Esophagus squamous epithelium (tissue), 5 donors: Measurements from ENCODE around the gene RTKN. TPM values are rescaled to one million over a fixed set of nuclear protein-coding genes. Genes with fewer than 3 reads are reported as not detected.

ENCODE experiments used
- DNase-seq: peaks from one replicate; lab custom pipeline; 2025; lab: John Stamatoyannopoulos, UW
- H3K27ac ChIP-seq, 4 donors: fragments of 200-600 bp; sonication (generic); one replicate each; pipeline ENCODE4 v1.5.1; 2016 to 2019; ENCODE audit warnings: mild to moderate bottlenecking in 1 of 4
- H3K27me3 ChIP-seq, 4 donors: fragments of 200-600 bp; sonication (generic); 1 replicate in 3 of 4; 2 replicates in 1 of 4; pipeline versions ENCODE4 v1.5.1 to v1.6.0; 2017 to 2021; ENCODE audit warnings: antibody characterized with exemption in 1 of 4
- H3K36me3 ChIP-seq, 3 donors: fragments of 200-600 bp; sonication (generic); one replicate each; pipeline ENCODE4 v1.5.1; 2016 to 2019
- H3K4me1 ChIP-seq, 3 donors: fragments of 200-600 bp; sonication (generic); one replicate each; pipeline ENCODE4 v1.5.1; 2017 to 2019
- H3K4me3 ChIP-seq, 4 donors: fragments of 200-600 bp; sonication (generic); 1 replicate in 3 of 4; 2 replicates in 1 of 4; pipeline ENCODE4 v1.5.1; 2016 to 2019; ENCODE audit warnings: mild to moderate bottlenecking in 2 of 4, moderate library complexity in 1 of 4
- H3K9me3 ChIP-seq, 3 donors: fragments of 200-600 bp; sonication (generic); one replicate each; pipeline ENCODE4 v1.5.1; 2016 to 2019
- CTCF ChIP-seq, 6 experiments: fragments of 450-650 bp in 4 of 6; fragments of 200-600 bp in 2 of 6; sonication (generic) in 2 of 6; IDR thresholded peaks; one replicate each; pipeline ENCODE4 v1.5.1; 2016 to 2019; ENCODE audit warnings: antibody characterized with exemption in 6 of 6, mild to moderate bottlenecking in 4 of 6, moderate library complexity in 4 of 6
- POLR2A ChIP-seq, 4 donors: fragments of 450-650 bp; IDR thresholded peaks; one replicate each; pipeline ENCODE4 v1.6.1; 2017; ENCODE audit warnings: antibody characterized with exemption in 4 of 4, mild to moderate bottlenecking in 4 of 4, moderate library complexity in 3 of 4
- WGBS, 2 donors: methylation state at CpG; one replicate each; pipeline ENCODE4 v1.1.5; 2018; 5-methylcytosine and 5-hydroxymethylcytosine counted together
- intact Hi-C: fragments of 100-400 bp; cut with DNase I; formaldehyde crosslinking; loops from one replicate; pipeline ENCODE4 v1.15.0; 2022
- total RNA-seq, 4 donors: library from RNA; depleted of rRNA; stranded (reverse); fragments of >200 nt; gene quantifications; one replicate each; pipeline ENCODE4 v1.1.0, GENCODE V29; 2016
- donor health status: DM: yes; HTN: yes; CAD: no.

The RTKN gene
- total RNA-seq, 4 donors from 2014 or later = 20.2 to 37.8 (median 27.9) TPM

- 77 to 85% methylated on average over 7 to 8 of the region's 8 CpGs for WGBS, 2 donors
- intact Hi-C loops = no loop called here
- no peak overlapping the region for H3K27ac ChIP-seq
- no peaks in the 10 kb centered on the region for H3K9me3 ChIP-seq
- TF ChIP-seq POLR2A (IDR thresholded peaks at IDR 0.05) = no peak
- no peak for TF ChIP-seq CTCF (IDR thresholded peaks at IDR 0.05)
- H3K27me3 ChIP-seq = no peaks in the 10 kb centered on the region
- peaks cover 0 to 67% (median 37%) of the 10 kb centered on the region in 3 donors for H3K4me1 ChIP-seq
- H3K4me3 ChIP-seq = no peak overlapping the region
- no peak for DNase-seq
- H3K36me3 ChIP-seq = peaks cover 0 to 18% (median 0%) of the 10 kb centered on the region in 3 donors
Measured at GRCh38 chr2:74385396-74385795, 56.3 kb downstream of the RTKN start.

GRCh38 chr2:74384051-74384450 lies 57.7 kb downstream of the RTKN start:
- Histone ChIP-seq H3K27ac (no peak overlapping the region), H3K36me3 (peaks cover 0 to 18% (median 0%) of the 10 kb centered on the region in 3 donors), H3K9me3 (no peaks in the 10 kb centered on the region), H3K27me3 (no peaks in the 10 kb centered on the region), H3K4me3 (no peak overlapping the region), H3K4me1 (peaks cover 0 to 67% (median 35%) of the 10 kb centered on the region in 3 donors)
- intact Hi-C loops = no loop called here
- WGBS, 2 donors = 65 to 82% methylated on average over 3 of the region's 3 CpGs
- TF ChIP-seq POLR2A (IDR thresholded peaks at IDR 0.05) (no peak), CTCF (IDR thresholded peaks at IDR 0.05) (no peak)
- no peak for DNase-seq

GRCh38 chr2:74383254-74383653 lies 58.5 kb downstream of the RTKN start:
- peak overlapping the region in 1 of 4 donors; percentile 31 for H3K27ac ChIP-seq
- no peaks in the 10 kb centered on the region for H3K27me3 ChIP-seq
- no peak for DNase-seq
- TF ChIP-seq CTCF (IDR thresholded peaks at IDR 0.05) (no peak), POLR2A (IDR thresholded peaks at IDR 0.05) (no peak)
- peaks cover 0 to 60% (median 33%) of the 10 kb centered on the region in 3 donors for H3K4me1 ChIP-seq
- WGBS, 2 donors = 23 to 40% methylated on average over 1 of the region's 1 CpG
- peaks cover 0 to 18% (median 0%) of the 10 kb centered on the region in 3 donors for H3K36me3 ChIP-seq
- intact Hi-C loops = no loop called here
- no peak overlapping the region for H3K4me3 ChIP-seq
- H3K9me3 ChIP-seq = no peaks in the 10 kb centered on the region

- peaks cover 0 to 45% (median 26%) of the 10 kb centered on the region in 3 donors for H3K4me1 ChIP-seq
- no peak overlapping the region for H3K27ac ChIP-seq
- H3K36me3 ChIP-seq = peaks cover 0 to 32% (median 9%) of the 10 kb centered on the region in 3 donors
Measured at GRCh38 chr2:74381751-74382150, 60.0 kb downstream of the RTKN start.

More at GRCh38 chr2:74381751-74382150, 60.0 kb downstream of the RTKN start:
- intact Hi-C loops = no loop called here
- no peak for TF ChIP-seq CTCF (IDR thresholded peaks at IDR 0.05)
- WGBS, 2 donors = 68 to 79% methylated on average over 3 of the region's 3 CpGs
- H3K4me3 ChIP-seq = no peak overlapping the region
- no peak for DNase-seq
- H3K9me3 ChIP-seq = no peaks in the 10 kb centered on the region
- no peaks in the 10 kb centered on the region for H3K27me3 ChIP-seq
